ENCODE data around the gene GPX5. TPM values are rescaled to one million over a fixed set of nuclear protein-coding genes. Genes with fewer than 3 reads are reported as not detected.

GPX5 gene
- total and polyA plus RNA-seq, 10 of the 15 experiments (the other 5 are each of a cell fraction or from before 2014, with no cell fraction given): not detected

DNA sequence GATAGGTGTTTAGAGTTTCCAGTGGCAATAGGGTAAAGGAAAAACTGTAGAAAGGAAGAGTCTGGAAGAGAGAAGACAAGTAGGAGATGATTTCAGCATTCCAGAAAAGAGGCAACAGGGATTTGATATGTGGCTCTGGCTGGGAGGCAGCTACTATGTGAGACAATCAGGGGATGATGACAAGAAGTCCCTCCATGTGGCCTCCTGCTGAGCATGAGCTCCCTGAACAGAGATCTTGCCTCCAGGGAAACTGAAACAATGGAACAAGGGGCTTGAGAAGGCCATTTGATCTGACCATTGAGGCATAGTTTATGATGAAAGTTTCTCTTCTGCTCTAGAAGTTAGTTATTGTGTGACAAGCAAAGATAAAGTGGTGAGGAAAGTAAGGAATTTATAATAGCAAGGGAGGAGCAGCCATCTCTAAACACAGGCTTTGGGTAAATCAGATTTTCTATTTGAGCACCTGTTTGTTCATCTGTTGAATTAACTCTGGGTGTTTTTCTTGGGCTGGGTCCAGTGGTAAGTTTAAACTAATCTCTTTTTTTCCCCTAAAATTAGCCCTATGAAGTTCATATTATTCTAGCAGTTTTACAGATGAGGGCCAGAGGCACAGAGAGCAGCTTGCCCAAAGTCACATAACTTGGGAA is 3.0 kb upstream of the GPX5 start (continued):
- TF ChIP-seq, protein P1, sequence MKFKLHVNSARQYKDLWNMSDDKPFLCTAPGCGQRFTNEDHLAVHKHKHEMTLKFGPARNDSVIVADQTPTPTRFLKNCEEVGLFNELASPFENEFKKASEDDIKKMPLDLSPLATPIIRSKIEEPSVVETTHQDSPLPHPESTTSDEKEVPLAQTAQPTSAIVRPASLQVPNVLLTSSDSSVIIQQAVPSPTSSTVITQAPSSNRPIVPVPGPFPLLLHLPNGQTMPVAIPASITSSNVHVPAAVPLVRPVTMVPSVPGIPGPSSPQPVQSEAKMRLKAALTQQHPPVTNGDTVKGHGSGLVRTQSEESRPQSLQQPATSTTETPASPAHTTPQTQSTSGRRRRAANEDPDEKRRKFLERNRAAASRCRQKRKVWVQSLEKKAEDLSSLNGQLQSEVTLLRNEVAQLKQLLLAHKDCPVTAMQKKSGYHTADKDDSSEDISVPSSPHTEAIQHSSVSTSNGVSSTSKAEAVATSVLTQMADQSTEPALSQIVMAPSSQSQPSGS (IDR thresholded peaks at IDR 0.05; ENCODE audit: low read length): no peak

DNA sequence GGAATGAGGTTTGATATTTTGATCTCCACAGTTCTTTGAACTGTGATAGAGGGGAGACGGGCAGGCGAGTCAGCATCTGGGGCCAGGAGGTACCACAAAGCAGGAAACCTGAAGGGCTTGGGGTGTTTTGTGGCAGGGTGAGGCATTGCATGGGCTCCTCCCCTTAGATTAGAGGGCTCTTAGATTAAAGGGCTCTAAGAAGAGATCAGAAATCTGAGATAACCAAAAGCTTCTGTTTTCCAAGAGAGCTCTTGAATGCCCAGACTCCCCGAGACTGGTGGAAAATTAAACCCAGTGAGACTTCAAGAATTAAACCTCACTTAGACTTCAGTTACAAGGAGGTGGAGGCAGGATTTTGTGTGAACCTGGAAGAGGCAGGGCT is 2.4 kb upstream of the GPX5 start:
- ATAC-seq (no peak), DNase-seq (ENCODE audit: low read depth, low spot score) (no peak), FAIRE-seq (no peak)
- Histone ChIP-seq H3K9ac (ENCODE audit: control insufficient read depth, insufficient read depth, low read length) (no peak overlapping the region), H2AFZ (ENCODE audit: control insufficient read depth, low read depth, low read length) (no peak overlapping the region), H4K20me1 (ENCODE audit: control insufficient read depth, insufficient read depth) (no peaks in the 10 kb centered on the region), H3K4me3 (no peak overlapping the region), H3K4me2 (ENCODE audit: control insufficient read depth, insufficient read depth) (no peak overlapping the region), H3K9me3 (replicated peaks; ENCODE audit: control insufficient read depth, insufficient read depth, low read length) (no peaks in the 10 kb centered on the region), H3K27me3 (replicated peaks in 1 of 2; ENCODE audit: control insufficient read depth in 2 of 2, insufficient read depth in 2 of 2, low read length in 1 of 2) (peaks cover 0 to 2% of the 10 kb centered on the region in 2 experiments), H3K79me2 (ENCODE audit: control insufficient read depth, insufficient read depth, low read length) (no peaks in the 10 kb centered on the region), H3K4me1 (ENCODE audit: control insufficient read depth, insufficient read depth, low read length) (no peaks in the 10 kb centered on the region), H3K27ac (ENCODE audit: control insufficient read depth, insufficient read depth) (no peak overlapping the region), H3K36me3 (ENCODE audit: control insufficient read depth in 2 of 2, insufficient read depth in 2 of 2, low read length in 1 of 2) (no peaks in the 10 kb centered on the region)
- POLR2A ChIA-PET: no interaction called here
- CTCF ChIA-PET: no interaction called here
- intact Hi-C loops (cut with micrococcal nuclease; ENCODE audit: unreplicated experiment) (no loop called here), in situ Hi-C loops (cut with MboI) (no loop called here)
- SMC1A ChIA-PET (ENCODE audit: uncharacterized antibody, unreplicated experiment): no interaction called here
- BruUV-seq (replicated peaks): no TSS peak
- 0% methylated on average over 3 of the region's 3 CpGs for WGBS (ENCODE audit: insufficient coverage, insufficient replicate concordance, low lambda C conversion rate, missing lambda C conversion rate)
- RAD21 ChIA-PET (ENCODE audit: unreplicated experiment): no interaction called here
- no peak for TF ChIP-seq MTA3 (IDR thresholded peaks at IDR 0.05; ENCODE audit: borderline replicate concordance, low read length)
- TF ChIP-seq ZNF384 (IDR thresholded peaks at IDR 0.05; ENCODE audit: borderline replicate concordance, low read depth, low read length): no peak
- TF ChIP-seq, protein P2, sequence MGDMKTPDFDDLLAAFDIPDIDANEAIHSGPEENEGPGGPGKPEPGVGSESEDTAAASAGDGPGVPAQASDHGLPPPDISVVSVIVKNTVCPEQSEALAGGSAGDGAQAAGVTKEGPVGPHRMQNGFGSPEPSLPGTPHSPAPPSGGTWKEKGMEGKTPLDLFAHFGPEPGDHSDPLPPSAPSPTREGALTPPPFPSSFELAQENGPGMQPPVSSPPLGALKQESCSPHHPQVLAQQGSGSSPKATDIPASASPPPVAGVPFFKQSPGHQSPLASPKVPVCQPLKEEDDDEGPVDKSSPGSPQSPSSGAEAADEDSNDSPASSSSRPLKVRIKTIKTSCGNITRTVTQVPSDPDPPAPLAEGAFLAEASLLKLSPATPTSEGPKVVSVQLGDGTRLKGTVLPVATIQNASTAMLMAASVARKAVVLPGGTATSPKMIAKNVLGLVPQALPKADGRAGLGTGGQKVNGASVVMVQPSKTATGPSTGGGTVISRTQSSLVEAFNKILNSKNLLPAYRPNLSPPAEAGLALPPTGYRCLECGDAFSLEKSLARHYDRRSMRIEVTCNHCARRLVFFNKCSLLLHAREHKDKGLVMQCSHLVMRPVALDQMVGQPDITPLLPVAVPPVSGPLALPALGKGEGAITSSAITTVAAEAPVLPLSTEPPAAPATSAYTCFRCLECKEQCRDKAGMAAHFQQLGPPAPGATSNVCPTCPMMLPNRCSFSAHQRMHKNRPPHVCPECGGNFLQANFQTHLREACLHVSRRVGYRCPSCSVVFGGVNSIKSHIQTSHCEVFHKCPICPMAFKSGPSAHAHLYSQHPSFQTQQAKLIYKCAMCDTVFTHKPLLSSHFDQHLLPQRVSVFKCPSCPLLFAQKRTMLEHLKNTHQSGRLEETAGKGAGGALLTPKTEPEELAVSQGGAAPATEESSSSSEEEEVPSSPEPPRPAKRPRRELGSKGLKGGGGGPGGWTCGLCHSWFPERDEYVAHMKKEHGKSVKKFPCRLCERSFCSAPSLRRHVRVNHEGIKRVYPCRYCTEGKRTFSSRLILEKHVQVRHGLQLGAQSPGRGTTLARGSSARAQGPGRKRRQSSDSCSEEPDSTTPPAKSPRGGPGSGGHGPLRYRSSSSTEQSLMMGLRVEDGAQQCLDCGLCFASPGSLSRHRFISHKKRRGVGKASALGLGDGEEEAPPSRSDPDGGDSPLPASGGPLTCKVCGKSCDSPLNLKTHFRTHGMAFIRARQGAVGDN (IDR thresholded peaks at IDR 0.05): no peak
- TF ChIP-seq RBBP5 (conservative IDR thresholded peaks at IDR 0.05): no peak
- TF ChIP-seq PML (IDR thresholded peaks at IDR 0.05; ENCODE audit: low read length): no peak
- TF ChIP-seq SREBF2 (IDR thresholded peaks at IDR 0.05; ENCODE audit: low read length): no peak
- TF ChIP-seq NFYA (IDR thresholded peaks at IDR 0.05; ENCODE audit: borderline replicate concordance, low read depth, low read length): no peak
- no peak for TF ChIP-seq NRF1 (conservative IDR thresholded peaks at IDR 0.05; ENCODE audit: low read depth, low read length)
- TF ChIP-seq IKZF2 (IDR thresholded peaks at IDR 0.05): no peak
- no peak for TF ChIP-seq BRCA1 (IDR thresholded peaks at IDR 0.05; ENCODE audit: low read depth, low read length)
- no peak for TF ChIP-seq TBL1XR1 (IDR thresholded peaks at IDR 0.05; ENCODE audit: low read depth, low read length)
- no peak for TF ChIP-seq ZSCAN29 (IDR thresholded peaks at IDR 0.05)
- no peak for TF ChIP-seq POLR2AphosphoS5 (IDR thresholded peaks at IDR 0.05; ENCODE audit: low read length)
- no peak for TF ChIP-seq CBFB (IDR thresholded peaks at IDR 0.05; ENCODE audit: low read depth)
- TF ChIP-seq NFXL1 (IDR thresholded peaks at IDR 0.05; ENCODE audit: borderline replicate concordance): no peak
- TF ChIP-seq ZZZ3 (IDR thresholded peaks at IDR 0.05; ENCODE audit: control insufficient read depth, insufficient read length, low read depth): no peak
- TF ChIP-seq, protein P1 (IDR thresholded peaks at IDR 0.05; ENCODE audit: low read length): no peak
